Mucosa of descending colon (tissue), 3 donors: Measurements from ENCODE around the gene ADRB1. TPM values are rescaled to one million over a fixed set of nuclear protein-coding genes. Genes with fewer than 3 reads are reported as not detected.
A peak's percentile ranks its signal among the peaks of the same experiment; 100 is the strongest.

Experiments used
- ATAC-seq: fragments of 200-7000 bp; cut with Tn5 transposase; one replicate; pipeline ENCODE4 v1.9.1; 2020; ENCODE audit warnings: mild to moderate bottlenecking, moderate library complexity
- DNase-seq, 3 donors: peaks; one replicate each; pipeline ENCODE4 v3.0.0-alpha.2; 2020
- H3K36me3 ChIP-seq: fragments of 200-600 bp; one replicate; pipeline ENCODE4 v1.8.0; 2021; ENCODE audit warnings: low read depth, mild to moderate bottlenecking
- H3K4me1 ChIP-seq: fragments of 200-600 bp; one replicate; pipeline ENCODE4 v1.8.0; 2021; ENCODE audit warnings: low read depth, mild to moderate bottlenecking
- H3K4me3 ChIP-seq: fragments of 200-600 bp; one replicate; pipeline ENCODE4 v1.8.0; 2021; ENCODE audit warnings: mild to moderate bottlenecking
- H3K9me3 ChIP-seq: fragments of 200-600 bp; one replicate; pipeline ENCODE4 v1.8.0; 2021; ENCODE audit warnings: mild to moderate bottlenecking
- intact Hi-C, 2 donors: fragments of 100-400 bp; cut with DNase I in 1 of 2; cut with micrococcal nuclease in 1 of 2; formaldehyde crosslinking; loops; one replicate each; pipeline versions ENCODE4 v1.11.0 to v1.11.1; 2022; cut with DNase I, micrococcal nuclease
- long read RNA-seq, 2 donors: library from polyadenylated mRNA; unstranded; transcript quantifications; one replicate each; pipeline ENCODE4 v2.0.0, GENCODE V29; 2019 to 2021
- total RNA-seq, 3 donors: library from RNA; stranded (reverse); fragmentation: NEBNext Ultra II Directional in 2 of 3; extraction: Animal tissue kit (Norgen Biotek cat#: 25700) in 2 of 3; gene quantifications; one replicate each; pipeline versions ENCODE4 v1.2.1 to v1.2.4, GENCODE V29; 2021 to 2023
- TF ChIP-seq, protein P1 (sequence below): fragments of 200-600 bp; IDR thresholded peaks from one replicate; pipeline ENCODE4 v1.8.0; 2022; ENCODE audit warnings: antibody characterized with exemption, mild to moderate bottlenecking
- donor health status: DM: no; HTN: no; CAD: no; lungs with moderate emphysema.
- donor health status: DM: no; HTN: no; CAD: no.
- donor health status: DM: no; HTN: yes; CAD: no.

The ADRB1 gene
- total RNA-seq = 1 to 10 TPM; 1.5 to 2.8 (median 1.8) TPM
- long read RNA-seq, donor 1, partial matches to known transcripts = 0 of 1 reads
- long read RNA-seq, donor 1, other reads (novel, unspliced or antisense) = 0 of 1 reads
- long read RNA-seq, donor 2 = 0 reads

DNA sequence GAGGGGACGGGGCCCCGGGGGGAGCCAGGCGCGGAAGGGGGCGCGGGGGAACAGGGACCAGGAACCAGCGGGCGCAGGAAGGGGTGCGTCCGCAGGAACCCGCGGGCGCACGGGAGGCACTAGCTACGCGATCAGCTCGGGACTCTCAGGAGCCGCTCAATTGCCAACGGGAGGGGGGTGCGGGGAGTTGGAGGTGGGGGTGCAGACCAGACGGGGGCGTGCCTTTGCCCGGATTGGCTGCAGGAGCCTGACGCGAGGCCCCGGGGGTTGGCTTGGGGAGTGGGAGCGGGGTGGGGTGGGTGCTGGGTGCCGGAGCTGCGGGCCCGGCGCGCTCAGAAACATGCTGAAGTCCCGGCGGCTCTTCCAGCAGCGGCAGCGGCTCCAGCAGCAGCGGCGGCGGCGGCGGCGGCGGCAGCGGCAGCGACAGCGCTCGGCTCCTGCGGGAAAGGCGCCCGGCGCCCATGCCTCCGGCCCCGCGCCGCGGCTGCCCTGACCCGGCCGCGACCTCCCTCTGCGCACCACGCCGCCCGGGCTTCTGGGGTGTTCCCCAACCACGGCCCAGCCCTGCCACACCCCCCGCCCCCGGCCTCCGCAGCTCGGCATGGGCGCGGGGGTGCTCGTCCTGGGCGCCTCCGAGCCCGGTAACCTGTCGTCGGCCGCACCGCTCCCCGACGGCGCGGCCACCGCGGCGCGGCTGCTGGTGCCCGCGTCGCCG lies at the start of gene ADRB1:
Gene ADRB1 (plus strand): TSS at position 335 of the 715 bp plus-strand sequence. CDS start 267 bp downstream, at position 602.
- intact Hi-C loops = no loop called here
- TF ChIP-seq, protein P1, sequence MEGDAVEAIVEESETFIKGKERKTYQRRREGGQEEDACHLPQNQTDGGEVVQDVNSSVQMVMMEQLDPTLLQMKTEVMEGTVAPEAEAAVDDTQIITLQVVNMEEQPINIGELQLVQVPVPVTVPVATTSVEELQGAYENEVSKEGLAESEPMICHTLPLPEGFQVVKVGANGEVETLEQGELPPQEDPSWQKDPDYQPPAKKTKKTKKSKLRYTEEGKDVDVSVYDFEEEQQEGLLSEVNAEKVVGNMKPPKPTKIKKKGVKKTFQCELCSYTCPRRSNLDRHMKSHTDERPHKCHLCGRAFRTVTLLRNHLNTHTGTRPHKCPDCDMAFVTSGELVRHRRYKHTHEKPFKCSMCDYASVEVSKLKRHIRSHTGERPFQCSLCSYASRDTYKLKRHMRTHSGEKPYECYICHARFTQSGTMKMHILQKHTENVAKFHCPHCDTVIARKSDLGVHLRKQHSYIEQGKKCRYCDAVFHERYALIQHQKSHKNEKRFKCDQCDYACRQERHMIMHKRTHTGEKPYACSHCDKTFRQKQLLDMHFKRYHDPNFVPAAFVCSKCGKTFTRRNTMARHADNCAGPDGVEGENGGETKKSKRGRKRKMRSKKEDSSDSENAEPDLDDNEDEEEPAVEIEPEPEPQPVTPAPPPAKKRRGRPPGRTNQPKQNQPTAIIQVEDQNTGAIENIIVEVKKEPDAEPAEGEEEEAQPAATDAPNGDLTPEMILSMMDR = no peak

GRCh38 chr10:113995201-113995600 lies 48.5 kb upstream of the ADRB1 start:
- no peaks in the 10 kb centered on the region for H3K9me3 ChIP-seq
- ATAC-seq = no peak
- no peaks in the 10 kb centered on the region for H3K36me3 ChIP-seq
- TF ChIP-seq, protein P1 = no peak
- H3K4me1 ChIP-seq = peaks cover 9% of the 10 kb centered on the region
- H3K4me3 ChIP-seq = no peak overlapping the region
- DNase-seq = no peak
- intact Hi-C loops = no loop called here

More for the DNA sequence above, at the start of gene ADRB1:
- peak; percentile 81 to 83 (median 82) for DNase-seq
- Histone ChIP-seq H3K9me3 (no peaks in the 10 kb centered on the region), H3K36me3 (no peaks in the 10 kb centered on the region), H3K4me3 (no peak within 1 kb of the TSS), H3K4me1 (peaks cover 13% of the 10 kb centered on the region)
- ATAC-seq = peak; percentile 85

- ATAC-seq (peak; percentile 84), DNase-seq (peak; percentile 69 to 73 (median 72))
- H3K36me3 ChIP-seq = no peaks in the 10 kb centered on the region
- intact Hi-C loops = no loop called here
- no peak overlapping the region for H3K4me3 ChIP-seq
- H3K9me3 ChIP-seq = no peaks in the 10 kb centered on the region
- H3K4me1 ChIP-seq = peaks cover 9% of the 10 kb centered on the region
- TF ChIP-seq, protein P1 = no peak
Observed at GRCh38 chr10:113997428-113997827, 46.2 kb upstream of the ADRB1 start.

GRCh38 chr10:113999531-113999930 lies 44.1 kb upstream of the ADRB1 start:
- peaks cover 9% of the 10 kb centered on the region for H3K4me1 ChIP-seq
- no peaks in the 10 kb centered on the region for H3K36me3 ChIP-seq
- no peaks in the 10 kb centered on the region for H3K9me3 ChIP-seq
- intact Hi-C loops = no loop called here
- TF ChIP-seq, protein P1 = no peak
- no peak overlapping the region for H3K4me3 ChIP-seq
- DNase-seq (peak; percentile 48 to 71 (median 61)), ATAC-seq (peak; percentile 86)

GRCh38 chr10:114000457-114001010 lies 43.1 kb upstream of the ADRB1 start:
- TF ChIP-seq, protein P1 = no peak
- H3K36me3 ChIP-seq = no peaks in the 10 kb centered on the region
- intact Hi-C loops = no loop called here
- no peak overlapping the region for H3K4me3 ChIP-seq
- H3K4me1 ChIP-seq = peaks cover 9% of the 10 kb centered on the region
- DNase-seq (no peak), ATAC-seq (no peak)
- H3K9me3 ChIP-seq = no peaks in the 10 kb centered on the region
